Vagina (tissue), 2 donors: Measurements from ENCODE around the gene HIF1A. TPM values are rescaled to one million over a fixed set of nuclear protein-coding genes. Genes with fewer than 3 reads are reported as not detected.

Experiments used
- DNase-seq, 2 donors: peaks; one replicate each; pipeline ENCODE4 v3.0.0-alpha.2; 2017; ENCODE audit errors: extremely low spot score in 2 of 2
- H3K27ac ChIP-seq: fragments of 200-600 bp; sonication (generic); one replicate; pipeline ENCODE4 v1.5.1; 2019
- H3K27me3 ChIP-seq: fragments of 200-600 bp; sonication (generic); one replicate; pipeline ENCODE4 v1.5.1; 2019
- H3K36me3 ChIP-seq, 2 donors: fragments of 200-600 bp; sonication (generic); one replicate each; pipeline ENCODE4 v1.5.1; 2017 to 2019
- H3K4me1 ChIP-seq: fragments of 200-600 bp; sonication (generic); one replicate; pipeline ENCODE4 v1.5.1; 2019
- H3K4me3 ChIP-seq, 2 donors: fragments of 200-600 bp; sonication (generic); 1 replicate in 1 of 2; 2 replicates in 1 of 2; pipeline ENCODE4 v1.5.1; 2016 to 2019
- H3K9me3 ChIP-seq: fragments of 200-600 bp; sonication (generic); one replicate; pipeline ENCODE4 v1.5.1; 2019
- CTCF ChIP-seq, 3 experiments: fragments of 450-650 bp in 2 of 3; fragments of 200-600 bp in 1 of 3; sonication (generic) in 1 of 3; IDR thresholded peaks; one replicate each; pipeline ENCODE4 v1.5.1; 2017 to 2019; ENCODE audit warnings: antibody characterized with exemption in 3 of 3, mild to moderate bottlenecking in 2 of 3, moderate library complexity in 2 of 3
- POLR2A ChIP-seq, 2 donors: fragments of 450-650 bp; IDR thresholded peaks; one replicate each; pipeline ENCODE4 v1.6.1; 2017; ENCODE audit warnings: antibody characterized with exemption in 2 of 2, mild to moderate bottlenecking in 2 of 2, moderate library complexity in 2 of 2
- POLR2AphosphoS5 ChIP-seq, 2 donors: sonication (generic); formaldehyde crosslinking; IDR thresholded peaks; one replicate each; pipeline ENCODE4 v1.9.0; 2017; ENCODE audit warnings: antibody characterized with exemption in 2 of 2, mild to moderate bottlenecking in 2 of 2, low read depth in 1 of 2; ENCODE audit not compliant: insufficient read depth in 1 of 2
- intact Hi-C: fragments of 100-400 bp; cut with DNase I; formaldehyde crosslinking; loops from one replicate; pipeline ENCODE4 v1.15.1; 2023
- total RNA-seq: library from RNA; depleted of rRNA; stranded (reverse); fragments of >200 nt; gene quantifications from one replicate; pipeline ENCODE4 v1.2.3, GENCODE V29; 2016

HIF1A gene
- total RNA-seq, 1 donor from 2014 or later: 140 TPM

DNA sequence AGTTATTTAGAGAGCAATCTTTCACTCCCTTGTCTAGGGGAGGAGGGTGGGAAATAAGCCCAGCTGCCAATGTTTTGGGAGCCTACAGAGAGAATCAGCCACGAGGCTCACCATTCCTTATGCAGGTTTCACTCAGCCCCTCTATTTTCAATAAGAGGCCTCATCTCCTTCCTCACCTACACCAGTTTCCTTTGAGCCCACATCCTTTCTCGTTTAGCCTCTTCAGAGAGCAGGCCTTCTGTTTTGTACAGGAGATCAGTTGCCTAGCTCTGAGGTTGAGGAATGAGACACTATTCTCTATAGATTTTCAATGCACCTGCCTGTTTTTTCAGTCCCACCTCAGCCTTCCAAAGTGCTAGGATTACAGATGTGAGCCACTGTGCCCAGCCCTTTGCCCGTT is 84.8 kb downstream of the HIF1A start:
- intact Hi-C loops: no loop called here
- Histone ChIP-seq H3K4me3 (no peak overlapping the region), H3K9me3 (no peaks in the 10 kb centered on the region), H3K27ac (no peak overlapping the region), H3K27me3 (no peaks in the 10 kb centered on the region), H3K36me3 (peaks cover 0 to 65% of the 10 kb centered on the region in 2 donors), H3K4me1 (no peaks in the 10 kb centered on the region)
- no peak for DNase-seq
- TF ChIP-seq POLR2AphosphoS5 (IDR thresholded peaks at IDR 0.05; ENCODE audit: insufficient read depth in 1 of 2, low read depth in 1 of 2) (no peak), POLR2A (IDR thresholded peaks at IDR 0.05) (no peak), CTCF (IDR thresholded peaks at IDR 0.05) (no peak)

DNA sequence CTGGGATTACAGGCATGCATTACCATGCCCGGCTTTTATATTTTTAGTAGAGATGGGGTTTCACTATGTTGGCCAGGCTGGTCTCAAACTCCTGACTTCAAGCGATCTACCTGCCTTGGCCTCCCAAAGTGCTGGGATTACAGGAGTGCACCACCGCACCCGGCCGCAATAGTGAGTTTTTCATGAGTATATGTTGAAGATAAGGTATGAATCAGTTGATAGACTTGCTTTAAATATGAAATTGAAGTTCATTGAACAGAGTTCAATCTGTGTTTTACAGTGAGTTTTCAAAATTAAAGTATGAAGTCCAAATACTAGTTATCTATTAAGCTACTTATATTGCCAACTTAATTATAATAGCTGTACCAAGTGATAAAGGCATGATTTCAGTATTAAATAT is 102.0 kb downstream of the HIF1A start:
- H3K9me3 ChIP-seq: no peaks in the 10 kb centered on the region
- H3K27me3 ChIP-seq: no peaks in the 10 kb centered on the region
- intact Hi-C loops: no loop called here
- no peak for TF ChIP-seq CTCF (IDR thresholded peaks at IDR 0.05)
- no peak for TF ChIP-seq POLR2A (IDR thresholded peaks at IDR 0.05)
- TF ChIP-seq POLR2AphosphoS5 (IDR thresholded peaks at IDR 0.05; ENCODE audit: insufficient read depth in 1 of 2, low read depth in 1 of 2): no peak
- peaks cover 10% of the 10 kb centered on the region for H3K4me1 ChIP-seq
- no peak for DNase-seq
- no peak overlapping the region for H3K27ac ChIP-seq
- H3K4me3 ChIP-seq: no peak overlapping the region
- peaks cover 0 to 6% of the 10 kb centered on the region in 2 donors for H3K36me3 ChIP-seq

Other genes with a start within 250 kb of the HIF1A start
- gene SNAPC1, start 66.9 kb downstream of the HIF1A start, total RNA-seq: 6.6 TPM
- 0.74 TPM for gene SYT16, start 117.2 kb downstream of the HIF1A start, total RNA-seq